Measurements from ENCODE around the gene IFT80. TPM values are rescaled to one million over a fixed set of nuclear protein-coding genes. Genes with fewer than 3 reads are reported as not detected.
"Not testable (repeated sequence)": the region's sequence is repeated elsewhere in the genome, so short reads cannot be mapped to it uniquely, and the experiment has no call there.

Gene IFT80
- total and polyA plus RNA-seq, 4 experiments from 2014 or later: 4.1 to 38.8 (median 19.6) TPM

GRCh38 chr3:160343132-160343531 lies 55.9 kb downstream of the IFT80 start:
- Mint-ChIP-seq H3K27ac (no peak overlapping the region), H3K4me3 (no peak overlapping the region), H3K27me3 (no peaks in the 10 kb centered on the region), H3K4me1 (no peaks in the 10 kb centered on the region), H3K36me3 (peaks cover 12 to 30% of the 10 kb centered on the region in 2 donors), H3K9me3 (no peaks in the 10 kb centered on the region)
- ChIA-PET CTCF (ENCODE audit: partially characterized antibody) (interaction anchor here (1.1 to 1.5 kb wide), 2 partner anchors 72 to 180 kb away, joined by 3 to 4 read pairs; no protein-coding TSS in a partner anchor), POLR2A (ENCODE audit: partially characterized antibody) (no interaction called here)
- Histone ChIP-seq H3K4me1 (ENCODE audit: insufficient read depth, low read length) (no peaks in the 10 kb centered on the region), H3K27ac (ENCODE audit: low read depth, low read length) (no peak overlapping the region), H3K9me3 (ENCODE audit: control insufficient read depth in 1 of 2, low read length in 2 of 2) (no peaks in the 10 kb centered on the region), H3K36me3 (ENCODE audit: insufficient read depth, low read length) (no peaks in the 10 kb centered on the region), H3K27me3 (ENCODE audit: insufficient read depth, low read length) (no peaks in the 10 kb centered on the region), H3K4me3 (ENCODE audit: low read length in 2 of 2) (no peak overlapping the region)
- DNase-seq: peak in 1 of 5 donors; percentile 1
- intact Hi-C loops (cut with micrococcal nuclease): loop anchor here (5.0 kb wide), 1 partner anchor 69 kb away; no protein-coding TSS in a partner anchor

GRCh38 chr3:160340351-160340750 lies 58.7 kb downstream of the IFT80 start:
- Histone ChIP-seq H3K4me3 (ENCODE audit: low read length in 2 of 2) (no peak overlapping the region), H3K36me3 (ENCODE audit: insufficient read depth, low read length) (no peaks in the 10 kb centered on the region), H3K27me3 (ENCODE audit: insufficient read depth, low read length) (no peaks in the 10 kb centered on the region), H3K9me3 (ENCODE audit: control insufficient read depth in 1 of 2, low read length in 2 of 2) (no peaks in the 10 kb centered on the region), H3K4me1 (ENCODE audit: insufficient read depth, low read length) (no peaks in the 10 kb centered on the region), H3K27ac (ENCODE audit: low read depth, low read length) (no peak overlapping the region)
- CTCF ChIA-PET (ENCODE audit: partially characterized antibody): no interaction called here
- intact Hi-C loops (cut with micrococcal nuclease): loop anchor here (5.0 kb wide), 1 partner anchor 72 kb away; no protein-coding TSS in a partner anchor
- H3K27me3 Mint-ChIP-seq: no peaks in the 10 kb centered on the region
- peaks cover 0 to 4% (median 0%) of the 10 kb centered on the region in 8 donors for H3K9me3 Mint-ChIP-seq
- no peaks in the 10 kb centered on the region for H3K4me1 Mint-ChIP-seq
- no peak for DNase-seq
- POLR2A ChIA-PET (ENCODE audit: partially characterized antibody): no interaction called here
- no peak overlapping the region for H3K27ac Mint-ChIP-seq
- H3K36me3 Mint-ChIP-seq: peaks cover 9 to 26% of the 10 kb centered on the region in 2 donors
- H3K4me3 Mint-ChIP-seq: no peak overlapping the region

- Histone ChIP-seq H3K36me3 (ENCODE audit: insufficient read depth, low read length) (no peaks in the 10 kb centered on the region), H3K27ac (ENCODE audit: low read depth, low read length) (no peak overlapping the region), H3K9me3 (ENCODE audit: control insufficient read depth in 1 of 2, low read length in 2 of 2) (no peaks in the 10 kb centered on the region), H3K4me1 (ENCODE audit: insufficient read depth, low read length) (no peaks in the 10 kb centered on the region), H3K4me3 (ENCODE audit: low read length in 2 of 2) (no peak overlapping the region), H3K27me3 (ENCODE audit: insufficient read depth, low read length) (no peaks in the 10 kb centered on the region)
- no peak for DNase-seq
- H3K36me3 Mint-ChIP-seq: peaks cover 5 to 22% of the 10 kb centered on the region in 2 donors
- intact Hi-C loops (cut with micrococcal nuclease): no loop called here
- no peaks in the 10 kb centered on the region for H3K4me1 Mint-ChIP-seq
- CTCF ChIA-PET (ENCODE audit: partially characterized antibody): interaction anchor here (2.1 kb wide), 1 partner anchor 15 kb away, joined by 4 read pairs; no protein-coding TSS in a partner anchor
- no peak overlapping the region for H3K4me3 Mint-ChIP-seq
- H3K27ac Mint-ChIP-seq: no peak overlapping the region
- no peaks in the 10 kb centered on the region for H3K27me3 Mint-ChIP-seq
- POLR2A ChIA-PET (ENCODE audit: partially characterized antibody): no interaction called here
- peaks cover 0 to 7% (median 0%) of the 10 kb centered on the region in 8 donors for H3K9me3 Mint-ChIP-seq
Measured at GRCh38 chr3:160331127-160331937, 67.7 kb downstream of the IFT80 start.

- peaks cover 0 to 7% (median 0%) of the 10 kb centered on the region in 8 donors for H3K9me3 Mint-ChIP-seq
- no peak overlapping the region for H3K27ac Mint-ChIP-seq
- intact Hi-C loops (cut with micrococcal nuclease): no loop called here
- no peaks in the 10 kb centered on the region for H3K27me3 Mint-ChIP-seq
- no peak overlapping the region for H3K4me3 Mint-ChIP-seq
- Histone ChIP-seq H3K9me3 (ENCODE audit: control insufficient read depth in 1 of 2, low read length in 2 of 2) (no peaks in the 10 kb centered on the region), H3K27me3 (ENCODE audit: insufficient read depth, low read length) (no peaks in the 10 kb centered on the region), H3K4me3 (ENCODE audit: low read length in 2 of 2) (no peak overlapping the region), H3K4me1 (ENCODE audit: insufficient read depth, low read length) (no peaks in the 10 kb centered on the region), H3K36me3 (ENCODE audit: insufficient read depth, low read length) (no peaks in the 10 kb centered on the region), H3K27ac (ENCODE audit: low read depth, low read length) (no peak overlapping the region)
- H3K36me3 Mint-ChIP-seq: peaks cover 5 to 24% of the 10 kb centered on the region in 2 donors
- DNase-seq: no peak
- H3K4me1 Mint-ChIP-seq: no peaks in the 10 kb centered on the region
- CTCF ChIA-PET (ENCODE audit: partially characterized antibody): interaction anchor here (2.1 kb wide), 1 partner anchor 15 kb away, joined by 4 read pairs; no protein-coding TSS in a partner anchor
- POLR2A ChIA-PET (ENCODE audit: partially characterized antibody): no interaction called here
Measured at GRCh38 chr3:160330690-160331089, 68.3 kb downstream of the IFT80 start.

GRCh38 chr3:160330109-160330508 lies 68.9 kb downstream of the IFT80 start:
- intact Hi-C loops (cut with micrococcal nuclease): no loop called here
- Histone ChIP-seq H3K4me1 (ENCODE audit: insufficient read depth, low read length) (no peaks in the 10 kb centered on the region), H3K36me3 (ENCODE audit: insufficient read depth, low read length) (no peaks in the 10 kb centered on the region), H3K9me3 (ENCODE audit: control insufficient read depth in 1 of 2, low read length in 2 of 2) (no peaks in the 10 kb centered on the region), H3K27me3 (ENCODE audit: insufficient read depth, low read length) (no peaks in the 10 kb centered on the region), H3K27ac (ENCODE audit: low read depth, low read length) (no peak overlapping the region), H3K4me3 (ENCODE audit: low read length in 2 of 2) (no peak overlapping the region)
- Mint-ChIP-seq H3K9me3 (peaks cover 0 to 7% (median 0%) of the 10 kb centered on the region in 8 donors), H3K4me1 (no peaks in the 10 kb centered on the region), H3K27ac (no peak overlapping the region), H3K4me3 (no peak overlapping the region), H3K36me3 (peaks cover 8 to 28% of the 10 kb centered on the region in 2 donors), H3K27me3 (no peaks in the 10 kb centered on the region)
- no peak for DNase-seq
- POLR2A ChIA-PET (ENCODE audit: partially characterized antibody): no interaction called here
- CTCF ChIA-PET (ENCODE audit: partially characterized antibody): interaction anchor here (2.1 kb wide), 1 partner anchor 14 kb away, joined by 4 read pairs; no protein-coding TSS in a partner anchor

GRCh38 chr3:160326286-160326685 lies 72.7 kb downstream of the IFT80 start:
- H3K9me3 Mint-ChIP-seq; H3K27me3 ChIP-seq (ENCODE audit: insufficient read depth, low read length); H3K4me1 Mint-ChIP-seq; H3K27ac Mint-ChIP-seq; H3K4me1 ChIP-seq (ENCODE audit: insufficient read depth, low read length); H3K4me3 ChIP-seq (ENCODE audit: low read length in 2 of 2); H3K4me3 Mint-ChIP-seq; intact Hi-C loops (cut with micrococcal nuclease); H3K27ac ChIP-seq (ENCODE audit: low read depth, low read length); CTCF ChIA-PET (ENCODE audit: partially characterized antibody); DNase-seq; POLR2A ChIA-PET (ENCODE audit: partially characterized antibody); H3K36me3 ChIP-seq (ENCODE audit: insufficient read depth, low read length); H3K9me3 ChIP-seq (ENCODE audit: control insufficient read depth in 1 of 2, low read length in 2 of 2); H3K27me3 Mint-ChIP-seq: not testable (repeated sequence)
- peaks cover 13 to 28% of the 10 kb centered on the region in 2 donors for H3K36me3 Mint-ChIP-seq

GRCh38 chr3:160321821-160322220 lies 77.2 kb downstream of the IFT80 start:
- H3K27me3 Mint-ChIP-seq; H3K4me1 ChIP-seq (ENCODE audit: insufficient read depth, low read length); H3K4me3 Mint-ChIP-seq; H3K4me1 Mint-ChIP-seq; intact Hi-C loops (cut with micrococcal nuclease); H3K27ac ChIP-seq (ENCODE audit: low read depth, low read length); CTCF ChIA-PET (ENCODE audit: partially characterized antibody); DNase-seq; H3K9me3 ChIP-seq (ENCODE audit: control insufficient read depth in 1 of 2, low read length in 2 of 2); H3K27me3 ChIP-seq (ENCODE audit: insufficient read depth, low read length); H3K9me3 Mint-ChIP-seq; H3K4me3 ChIP-seq (ENCODE audit: low read length in 2 of 2); POLR2A ChIA-PET (ENCODE audit: partially characterized antibody); H3K27ac Mint-ChIP-seq; H3K36me3 ChIP-seq (ENCODE audit: insufficient read depth, low read length): not testable (repeated sequence)
- H3K36me3 Mint-ChIP-seq: peaks cover 23 to 37% of the 10 kb centered on the region in 2 donors
